GM19351 (cell line): Measurements from ENCODE around the gene IRGQ.

Experiments used
- ATAC-seq: cut with Tn5 transposase; IDR thresholded peaks from one replicate; pipeline ENCODE4 v1.9.1; 2021; ENCODE audit warnings: mild to moderate bottlenecking, moderate library complexity; ENCODE audit not compliant: unreplicated experiment

The IRGQ gene

GRCh38 chr19:43546581-43546980 is 49.4 kb downstream of the IRGQ start:
- ATAC-seq: no peak

GRCh38 chr19:43545981-43546380 is 50.0 kb downstream of the IRGQ start:
- no peak for ATAC-seq

GRCh38 chr19:43545276-43545675 is 50.7 kb downstream of the IRGQ start:
- no peak for ATAC-seq

- ATAC-seq: no peak
These were observed 51.9 kb downstream of the IRGQ start for GRCh38 chr19:43544077-43544476.

- no peak for ATAC-seq
These were observed 53.8 kb downstream of the IRGQ start for GRCh38 chr19:43541920-43542650.

GRCh38 chr19:43540381-43540780 is 55.6 kb downstream of the IRGQ start:
- ATAC-seq: no peak

- ATAC-seq: no peak
These were observed 57.0 kb downstream of the IRGQ start for GRCh38 chr19:43538922-43539321.

- ATAC-seq: no peak
These were observed 60.8 kb downstream of the IRGQ start for GRCh38 chr19:43534816-43535761.
